MM.1S (cell line): ENCODE results near the gene SOX10.

Source experiments
- EZH2 ChIP-seq: fragments of 300-600 bp; sonication (generic); optimal IDR thresholded peaks from 2 replicates; pipeline ENCODE3; 2017; ENCODE audit warnings: low read depth, mild to moderate bottlenecking, antibody characterized with exemption, low read length, mixed read lengths
- TF ChIP-seq, protein P1 (sequence below): fragments of 300-600 bp; sonication (generic); IDR thresholded peaks from 2 replicates; pipeline ENCODE4 v1.5.1; 2016; ENCODE audit warnings: antibody characterized with exemption, low read length, mixed read lengths

DNA sequence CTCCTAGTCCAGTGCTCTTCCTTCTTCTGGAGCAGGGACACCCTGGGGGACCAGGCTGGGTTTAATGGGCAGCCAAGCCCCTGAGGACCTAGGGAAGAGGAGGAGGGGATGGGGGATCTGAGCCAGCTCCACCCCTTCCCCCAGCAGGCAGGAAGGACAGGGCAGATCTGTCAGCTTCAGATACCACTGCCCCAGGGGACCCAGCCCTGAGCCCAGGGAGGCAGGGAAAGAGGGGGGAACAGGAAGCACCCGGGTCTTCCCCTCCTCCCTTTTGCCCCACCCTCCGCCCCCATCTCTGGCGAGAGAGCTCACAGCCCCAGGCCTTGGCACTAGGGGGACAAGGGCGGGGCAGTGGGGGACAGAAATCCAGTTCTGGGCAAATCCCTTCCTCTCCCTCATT lies 11.7 kb upstream of the SOX10 start:
- TF ChIP-seq, protein P1, sequence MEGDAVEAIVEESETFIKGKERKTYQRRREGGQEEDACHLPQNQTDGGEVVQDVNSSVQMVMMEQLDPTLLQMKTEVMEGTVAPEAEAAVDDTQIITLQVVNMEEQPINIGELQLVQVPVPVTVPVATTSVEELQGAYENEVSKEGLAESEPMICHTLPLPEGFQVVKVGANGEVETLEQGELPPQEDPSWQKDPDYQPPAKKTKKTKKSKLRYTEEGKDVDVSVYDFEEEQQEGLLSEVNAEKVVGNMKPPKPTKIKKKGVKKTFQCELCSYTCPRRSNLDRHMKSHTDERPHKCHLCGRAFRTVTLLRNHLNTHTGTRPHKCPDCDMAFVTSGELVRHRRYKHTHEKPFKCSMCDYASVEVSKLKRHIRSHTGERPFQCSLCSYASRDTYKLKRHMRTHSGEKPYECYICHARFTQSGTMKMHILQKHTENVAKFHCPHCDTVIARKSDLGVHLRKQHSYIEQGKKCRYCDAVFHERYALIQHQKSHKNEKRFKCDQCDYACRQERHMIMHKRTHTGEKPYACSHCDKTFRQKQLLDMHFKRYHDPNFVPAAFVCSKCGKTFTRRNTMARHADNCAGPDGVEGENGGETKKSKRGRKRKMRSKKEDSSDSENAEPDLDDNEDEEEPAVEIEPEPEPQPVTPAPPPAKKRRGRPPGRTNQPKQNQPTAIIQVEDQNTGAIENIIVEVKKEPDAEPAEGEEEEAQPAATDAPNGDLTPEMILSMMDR = no peak
- no peak for TF ChIP-seq EZH2
